Stimulated activated CD4-positive, alpha-beta T cell treated with anti-CD3 and anti-CD28 coated beads, Interleukin-2, amount 100 ng/mL, for 24 hours (primary cell): ENCODE results near the gene PDE4D.

Experiments
- DNase-seq, 2 donors: peaks; one replicate each; pipeline ENCODE4 v3.0.0-alpha.2; 2020

The PDE4D gene

GRCh38 chr5:59648949-59649921 is 244.3 kb downstream of the PDE4D start:
- DNase-seq, result no peak

GRCh38 chr5:59648038-59648831 is 245.3 kb downstream of the PDE4D start:
- no peak for DNase-seq

DNA sequence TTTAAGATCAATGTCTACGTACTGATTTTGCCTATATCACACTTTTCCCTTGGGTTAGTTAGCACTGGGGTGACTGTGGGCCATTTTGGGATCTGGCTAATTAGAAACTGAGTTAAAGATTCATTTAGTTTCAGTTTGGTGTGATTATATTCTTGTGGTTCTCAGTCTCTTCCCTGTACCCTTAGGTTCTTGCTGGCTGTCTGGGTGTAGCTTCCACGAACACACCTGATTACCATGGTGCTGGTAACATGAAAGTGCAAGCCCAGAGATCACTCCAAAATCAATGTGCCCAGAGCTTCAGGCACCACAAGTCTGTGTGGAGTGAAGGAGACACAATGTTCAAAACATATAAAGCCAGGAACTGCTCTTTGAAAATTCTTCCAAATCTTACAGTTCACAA is 248.1 kb downstream of the PDE4D start:
- no peak for DNase-seq

DNA sequence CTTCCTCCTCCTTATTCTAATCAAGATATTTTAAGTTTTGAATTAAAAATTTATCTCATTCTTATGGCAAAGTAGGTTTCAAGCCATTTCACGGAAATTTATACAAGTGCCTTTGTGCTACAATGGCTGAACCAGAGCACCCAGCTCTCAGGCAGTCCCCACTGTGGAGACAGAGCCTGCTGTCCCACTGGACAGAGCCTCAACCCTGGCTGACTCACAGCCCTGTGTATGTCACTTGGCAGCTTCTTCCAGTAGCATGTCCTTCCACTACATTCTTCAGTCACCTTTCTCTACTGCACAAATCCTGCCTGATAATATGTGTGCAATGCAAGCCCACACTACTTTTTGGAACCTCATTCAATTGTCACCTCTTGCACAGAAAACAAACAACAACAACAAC is 253.1 kb downstream of the PDE4D start:
- no peak for DNase-seq

GRCh38 chr5:59637884-59638580 is 255.5 kb downstream of the PDE4D start:
- no peak for DNase-seq

DNA sequence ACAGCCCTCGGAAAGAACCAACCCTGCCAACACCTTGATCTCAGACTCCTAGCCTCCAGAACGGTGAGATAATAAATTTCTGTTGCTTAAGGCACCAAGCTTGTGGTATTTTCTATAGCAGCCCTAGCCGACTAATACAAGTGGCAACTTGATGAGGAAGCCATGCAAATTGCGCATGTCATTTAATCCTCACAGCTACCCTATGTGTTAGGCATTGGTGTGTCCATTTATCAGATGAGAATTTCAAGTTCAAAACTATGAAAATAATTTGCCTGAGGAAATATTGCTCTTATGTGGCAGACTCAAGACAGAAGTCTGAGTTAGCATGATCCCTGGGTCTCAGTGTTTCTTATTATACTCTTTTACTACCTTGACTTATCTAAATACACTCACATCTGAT is 264.0 kb downstream of the PDE4D start:
- DNase-seq, result no peak

DNA sequence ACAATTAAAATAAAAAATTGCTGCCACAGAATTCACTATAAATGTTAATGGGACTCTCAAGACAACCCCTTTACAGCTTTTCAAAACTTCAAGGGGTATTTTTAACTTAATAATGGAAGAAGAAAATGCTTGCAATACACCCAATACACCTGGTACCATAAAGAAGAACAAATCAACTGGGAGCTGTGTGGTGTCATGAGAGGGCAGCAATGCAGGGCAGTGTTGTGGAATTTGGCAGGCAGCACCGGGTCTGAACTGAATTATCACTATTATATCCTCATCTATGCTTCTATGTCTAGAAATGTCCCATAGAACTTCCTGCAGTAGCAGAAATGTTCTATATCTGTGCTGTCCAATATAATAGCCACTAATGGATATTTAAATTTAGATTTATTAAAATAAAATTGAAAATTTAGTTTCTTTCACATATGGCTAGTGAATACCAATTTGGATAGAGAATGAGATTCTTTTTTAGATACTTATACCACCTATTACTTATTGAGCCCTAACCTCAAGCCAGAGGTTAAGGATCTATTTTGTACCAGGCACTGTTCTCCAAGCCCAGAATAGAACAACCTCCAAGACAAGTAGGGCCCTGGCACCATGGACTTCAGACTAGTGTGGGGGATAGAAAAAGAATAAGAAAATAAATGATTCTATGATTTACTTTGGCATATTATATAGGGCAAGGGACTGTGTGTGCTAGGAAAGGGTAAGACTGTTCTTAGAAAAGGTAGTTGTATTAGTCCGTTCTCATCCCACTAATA is 265.3 kb downstream of the PDE4D start:
- DNase-seq, result no peak

DNA sequence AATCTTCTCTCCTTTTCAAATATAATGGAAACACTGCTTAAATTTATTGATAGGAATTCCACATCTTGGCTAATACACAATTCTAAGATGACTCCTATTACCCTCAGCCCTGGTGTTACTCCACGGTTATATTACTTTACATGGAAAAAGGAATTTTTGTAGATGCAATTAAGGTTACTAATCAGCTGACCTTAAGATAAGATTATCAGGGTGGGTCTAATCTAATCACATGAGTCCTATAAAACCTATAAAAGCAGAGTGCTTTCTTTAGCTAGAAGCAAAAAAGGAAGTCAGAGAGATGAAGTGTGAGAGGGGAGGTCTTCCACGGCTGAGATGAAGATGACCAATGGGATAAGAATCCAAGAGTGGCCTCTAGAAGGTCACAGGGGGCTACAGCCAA is 268.6 kb downstream of the PDE4D start:
- no peak for DNase-seq

GRCh38 chr5:59622848-59623247 is 270.7 kb downstream of the PDE4D start:
- no peak for DNase-seq

DNA sequence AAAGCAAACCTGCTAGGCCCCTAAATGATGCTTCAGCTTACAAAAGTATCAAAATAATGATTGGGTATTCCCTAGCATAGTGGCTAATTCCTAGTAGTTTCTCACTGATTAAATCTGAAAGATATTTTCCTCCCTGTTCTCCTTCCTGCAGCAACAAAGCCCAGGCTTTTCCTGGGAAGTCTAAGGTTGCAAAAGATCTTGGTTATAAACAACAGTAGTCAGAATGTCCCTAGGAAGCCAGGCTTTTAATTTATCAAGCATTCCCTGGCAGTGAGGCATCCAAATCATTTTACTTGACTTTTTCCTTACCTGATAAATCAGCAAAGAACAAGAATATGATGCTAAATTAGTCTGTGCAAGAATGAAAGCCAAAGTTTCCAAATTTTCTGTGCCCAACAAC is 272.0 kb downstream of the PDE4D start:
- no peak for DNase-seq

- no peak for DNase-seq
Observed at GRCh38 chr5:59620535-59621212, 272.9 kb downstream of the PDE4D start.

DNA sequence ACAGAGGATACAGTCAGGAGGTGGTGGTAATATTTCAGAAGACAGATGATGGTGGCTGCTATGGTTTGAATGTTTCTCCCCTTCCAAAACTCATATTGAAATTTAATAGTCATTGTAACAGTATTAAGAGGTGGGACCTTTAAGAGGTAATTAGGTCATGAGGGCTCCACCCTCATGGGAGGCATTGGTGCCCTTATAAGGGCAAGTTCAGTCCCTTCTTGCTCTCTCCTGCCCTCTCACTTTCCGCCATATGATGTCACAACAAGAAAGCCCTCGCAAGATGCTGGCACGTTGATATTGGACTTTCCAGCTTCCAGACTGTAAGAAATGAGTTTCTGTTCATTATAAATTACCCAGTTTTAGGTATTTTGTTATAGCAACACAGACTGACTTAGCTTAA is 274.9 kb downstream of the PDE4D start:
- no peak for DNase-seq

GRCh38 chr5:59617186-59617771 is 276.2 kb downstream of the PDE4D start:
- no peak for DNase-seq

GRCh38 chr5:59616413-59616812 is 277.1 kb downstream of the PDE4D start:
- no peak for DNase-seq

- DNase-seq, result no peak
Observed at GRCh38 chr5:59615272-59615671, 278.3 kb downstream of the PDE4D start.

GRCh38 chr5:59609501-59610265 is 283.8 kb downstream of the PDE4D start:
- no peak for DNase-seq

- no peak for DNase-seq
Observed at GRCh38 chr5:59608745-59609144, 284.8 kb downstream of the PDE4D start.

- DNase-seq, result no peak
Observed at GRCh38 chr5:59607138-59607765, 286.3 kb downstream of the PDE4D start.

- no peak for DNase-seq
Observed at GRCh38 chr5:59605915-59606314, 287.6 kb downstream of the PDE4D start.

GRCh38 chr5:59604111-59604510 is 289.4 kb downstream of the PDE4D start:
- DNase-seq, result no peak
